Keratinocyte (primary cell): ENCODE results near the gene NBEA.

Experiments used
- CTCF ChIP-seq, 3 experiments: IDR thresholded peaks in 1 of 3; conservative IDR thresholded peaks in 1 of 3; optimal IDR thresholded peaks in 1 of 3; 2 replicates in 2 of 3; 3 replicates in 1 of 3; pipeline versions ENCODE3 to v1.5.1; 2011; ENCODE audit warnings: low read length in 3 of 3, mild to moderate bottlenecking in 3 of 3, moderate library complexity in 2 of 3, control low read depth in 1 of 3, inconsistent platforms in 1 of 3; ENCODE audit not compliant: insufficient read depth in 2 of 3; ENCODE audit errors: extremely low read depth in 1 of 3
- EZH2 ChIP-seq: IDR thresholded peaks from one replicate; pipeline ENCODE4 v1.6.1; 2012; ENCODE audit warnings: inconsistent platforms, mild to moderate bottlenecking, low read length, moderate library complexity

GRCh38 chr13:35392768-35393167, 450.7 kb downstream of the NBEA start:
- TF ChIP-seq CTCF (optimal IDR thresholded peaks at IDR 0.05 in 1 of 3, IDR thresholded peaks at IDR 0.05 in 1 of 3, conservative IDR thresholded peaks at IDR 0.05 in 1 of 3; ENCODE audit: extremely low read depth in 1 of 3, insufficient read depth in 2 of 3, low read length in 3 of 3) (no peak), EZH2 (no peak)
